Measurements from ENCODE around the gene ZNF609. TPM values are rescaled to one million over a fixed set of nuclear protein-coding genes. Genes with fewer than 3 reads are reported as not detected.

Gene ZNF609
- total RNA-seq, 4 donors from 2014 or later: 38.3 to 53.7 (median 45.3) TPM

DNA sequence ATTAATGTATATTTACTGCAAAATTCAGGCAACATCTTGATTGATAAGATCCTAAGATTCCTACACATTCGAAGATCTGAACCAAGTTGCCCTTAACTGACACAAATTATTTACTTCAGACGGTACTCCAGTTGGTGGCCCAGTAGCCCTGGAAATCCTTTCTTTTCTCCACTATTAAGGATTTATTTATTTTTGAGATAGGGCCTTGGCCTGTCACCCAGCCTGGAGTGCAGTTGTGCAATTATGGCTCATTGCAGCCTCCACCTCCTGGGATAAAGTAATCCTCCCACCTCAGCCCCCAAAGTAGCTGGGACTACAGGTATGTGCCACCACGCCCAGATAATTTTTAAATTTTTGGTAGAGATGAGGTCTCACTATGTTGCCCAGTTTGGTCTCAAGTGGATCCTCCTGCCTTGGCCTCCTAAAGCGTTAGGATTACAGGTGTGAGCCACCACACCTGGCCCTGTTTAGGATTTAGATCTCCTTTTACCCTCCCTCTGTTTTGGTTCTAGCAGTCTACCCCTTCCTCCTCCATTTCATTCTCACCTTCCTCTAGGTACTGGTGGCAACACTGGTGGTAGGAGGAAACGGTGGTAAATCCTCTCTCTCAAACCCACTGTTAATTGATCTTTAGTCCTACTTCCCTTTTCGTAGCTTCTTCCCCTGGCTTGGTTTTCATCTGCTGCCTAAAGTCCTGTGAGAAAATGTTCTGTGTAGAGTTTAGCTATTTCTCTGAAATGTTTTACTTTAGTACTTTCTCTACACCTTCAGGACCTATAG lies 12.7 kb upstream of the ZNF609 start:
- Histone ChIP-seq H3K27me3 (no peaks in the 10 kb centered on the region), H3K9me3 (no peaks in the 10 kb centered on the region), H3K27ac (replicated peaks in 1 of 4) (no peak overlapping the region), H3K4me1 (peaks cover 3 to 26% (median 25%) of the 10 kb centered on the region in 4 donors), H3K4me3 (no peak overlapping the region), H3K36me3 (peaks cover 4 to 42% (median 31%) of the 10 kb centered on the region in 4 donors)
- WGBS: 91% methylated on average over 6 of the region's 6 CpGs
- TF ChIP-seq POLR2A (IDR thresholded peaks at IDR 0.05; ENCODE audit: low read depth) (no peak), POLR2AphosphoS5 (IDR thresholded peaks at IDR 0.05) (no peak), EP300 (IDR thresholded peaks at IDR 0.05) (no peak)
- TF ChIP-seq, protein P1, sequence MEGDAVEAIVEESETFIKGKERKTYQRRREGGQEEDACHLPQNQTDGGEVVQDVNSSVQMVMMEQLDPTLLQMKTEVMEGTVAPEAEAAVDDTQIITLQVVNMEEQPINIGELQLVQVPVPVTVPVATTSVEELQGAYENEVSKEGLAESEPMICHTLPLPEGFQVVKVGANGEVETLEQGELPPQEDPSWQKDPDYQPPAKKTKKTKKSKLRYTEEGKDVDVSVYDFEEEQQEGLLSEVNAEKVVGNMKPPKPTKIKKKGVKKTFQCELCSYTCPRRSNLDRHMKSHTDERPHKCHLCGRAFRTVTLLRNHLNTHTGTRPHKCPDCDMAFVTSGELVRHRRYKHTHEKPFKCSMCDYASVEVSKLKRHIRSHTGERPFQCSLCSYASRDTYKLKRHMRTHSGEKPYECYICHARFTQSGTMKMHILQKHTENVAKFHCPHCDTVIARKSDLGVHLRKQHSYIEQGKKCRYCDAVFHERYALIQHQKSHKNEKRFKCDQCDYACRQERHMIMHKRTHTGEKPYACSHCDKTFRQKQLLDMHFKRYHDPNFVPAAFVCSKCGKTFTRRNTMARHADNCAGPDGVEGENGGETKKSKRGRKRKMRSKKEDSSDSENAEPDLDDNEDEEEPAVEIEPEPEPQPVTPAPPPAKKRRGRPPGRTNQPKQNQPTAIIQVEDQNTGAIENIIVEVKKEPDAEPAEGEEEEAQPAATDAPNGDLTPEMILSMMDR (IDR thresholded peaks at IDR 0.05): no peak
- no peak for DNase-seq (ENCODE audit: extremely low spot score)
- intact Hi-C loops (cut with DNase I): no loop called here

DNA sequence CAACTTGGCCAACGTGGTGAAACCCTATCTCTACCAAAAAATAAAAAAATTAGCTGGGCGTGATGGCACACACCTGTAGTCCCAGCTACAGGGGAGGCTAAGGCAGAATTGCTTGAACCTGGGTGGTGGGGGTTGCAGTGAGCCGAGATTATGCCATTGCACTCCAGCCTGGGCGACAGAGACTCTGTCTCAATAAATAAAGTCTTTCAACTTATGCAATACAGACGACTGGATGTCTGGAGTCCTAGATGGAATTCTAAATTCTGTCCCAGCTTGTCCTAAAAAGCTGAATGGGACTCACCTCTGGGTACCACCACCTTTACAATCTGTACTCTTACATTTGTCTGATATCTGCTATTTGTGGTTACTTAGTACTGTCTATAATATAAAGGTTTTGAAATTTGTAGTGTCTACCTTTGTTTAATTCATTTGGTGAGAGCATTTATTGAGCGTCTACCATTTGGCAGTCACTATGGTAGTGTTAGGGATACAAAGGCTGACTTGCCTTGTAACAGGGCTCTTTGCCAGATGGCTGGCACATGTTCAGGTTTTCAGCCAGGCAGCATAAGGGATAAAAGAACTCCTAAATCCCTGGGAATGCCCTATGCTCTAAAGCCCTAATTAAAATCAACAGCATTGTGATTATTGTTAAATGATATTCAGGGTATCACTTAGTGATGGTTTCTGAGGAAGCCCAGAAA lies 7.2 kb upstream of the ZNF609 start:
- WGBS: 58% methylated on average over 6 of the region's 6 CpGs
- no peak overlapping the region for H3K4me3 ChIP-seq
- intact Hi-C loops (cut with DNase I): no loop called here
- H3K9me3 ChIP-seq: no peaks in the 10 kb centered on the region
- no peak for DNase-seq (ENCODE audit: extremely low spot score)
- peaks cover 4 to 58% (median 51%) of the 10 kb centered on the region in 4 donors for H3K4me1 ChIP-seq
- peaks cover 0 to 30% (median 9%) of the 10 kb centered on the region in 4 donors for H3K36me3 ChIP-seq
- TF ChIP-seq POLR2AphosphoS5 (IDR thresholded peaks at IDR 0.05) (no peak), EP300 (IDR thresholded peaks at IDR 0.05) (no peak), POLR2A (IDR thresholded peaks at IDR 0.05; ENCODE audit: low read depth) (no peak)
- TF ChIP-seq, protein P1 (IDR thresholded peaks at IDR 0.05): no peak
- H3K27ac ChIP-seq (replicated peaks in 1 of 4): peak overlapping the region; percentile 45 to 70 (median 54)
- H3K27me3 ChIP-seq: no peaks in the 10 kb centered on the region

DNA sequence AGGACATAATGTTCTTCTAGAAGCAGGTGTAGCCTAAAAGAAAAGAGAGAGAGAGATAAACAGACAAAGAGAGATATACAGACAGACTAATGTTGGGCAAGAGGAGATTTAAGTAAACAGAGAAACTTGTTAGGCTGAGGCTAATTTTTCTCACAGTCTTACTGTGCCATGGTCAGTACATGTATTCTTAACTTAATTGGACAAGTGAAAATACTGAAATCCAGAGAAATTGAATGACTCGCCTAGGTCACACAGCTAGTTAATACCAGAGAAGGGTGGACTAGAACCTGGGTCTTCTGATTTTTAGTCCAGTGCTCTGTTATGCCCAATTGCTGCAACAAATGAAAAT lies 6.7 kb upstream of the ZNF609 start:
- no peaks in the 10 kb centered on the region for H3K27me3 ChIP-seq
- intact Hi-C loops (cut with DNase I): no loop called here
- H3K9me3 ChIP-seq: no peaks in the 10 kb centered on the region
- WGBS: 86% methylated on average over 1 of the region's 1 CpG
- no peak overlapping the region for H3K4me3 ChIP-seq
- peak overlapping the region; percentile 45 to 70 (median 54) for H3K27ac ChIP-seq (replicated peaks in 1 of 4)
- DNase-seq (ENCODE audit: extremely low spot score): no peak
- TF ChIP-seq POLR2A (IDR thresholded peaks at IDR 0.05; ENCODE audit: low read depth) (no peak), POLR2AphosphoS5 (IDR thresholded peaks at IDR 0.05) (no peak), EP300 (IDR thresholded peaks at IDR 0.05) (no peak)
- TF ChIP-seq, protein P1 (IDR thresholded peaks at IDR 0.05): no peak
- peaks cover 0 to 26% (median 6%) of the 10 kb centered on the region in 4 donors for H3K36me3 ChIP-seq
- H3K4me1 ChIP-seq: peaks cover 4 to 58% (median 51%) of the 10 kb centered on the region in 4 donors

DNA sequence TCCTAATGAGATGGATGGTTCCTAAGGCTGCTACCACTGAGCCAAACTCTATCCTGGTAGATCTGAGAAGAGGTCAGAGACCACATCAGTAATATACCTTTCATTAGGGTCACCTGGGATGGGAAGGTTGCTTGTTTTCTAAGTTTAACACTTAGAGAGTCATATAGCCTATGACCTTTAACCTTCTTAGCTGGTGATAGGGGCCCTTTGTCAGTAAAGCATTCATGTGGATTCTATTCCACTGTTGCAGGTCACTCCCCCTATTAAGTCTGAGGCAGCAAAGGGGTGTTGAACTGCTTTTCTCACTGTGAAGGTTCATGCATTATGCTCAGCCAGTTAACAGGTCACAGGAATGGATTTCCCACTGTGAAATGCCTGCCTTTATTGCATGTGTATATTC lies 6.1 kb upstream of the ZNF609 start:
- Histone ChIP-seq H3K4me1 (peaks cover 4 to 60% (median 54%) of the 10 kb centered on the region in 4 donors), H3K27me3 (no peaks in the 10 kb centered on the region)

More for the DNA sequence above, 6.1 kb upstream of the ZNF609 start:
- TF ChIP-seq, protein P1 (IDR thresholded peaks at IDR 0.05): no peak
- TF ChIP-seq POLR2AphosphoS5 (IDR thresholded peaks at IDR 0.05) (no peak), POLR2A (IDR thresholded peaks at IDR 0.05; ENCODE audit: low read depth) (no peak), EP300 (IDR thresholded peaks at IDR 0.05) (no peak)
- Histone ChIP-seq H3K4me3 (no peak overlapping the region), H3K9me3 (no peaks in the 10 kb centered on the region), H3K36me3 (peaks cover 0 to 23% (median 4%) of the 10 kb centered on the region in 4 donors), H3K27ac (replicated peaks in 1 of 4) (peak overlapping the region; percentile 45 to 70 (median 54))
- intact Hi-C loops (cut with DNase I): no loop called here
- no peak for DNase-seq (ENCODE audit: extremely low spot score)
